H9 (cell line): Measurements from ENCODE around the gene SLC35A1. TPM values are rescaled to one million over a fixed set of nuclear protein-coding genes. Genes with fewer than 3 reads are reported as not detected.

ENCODE experiments used
- DNase-seq: peaks from one replicate; pipeline ENCODE4 v3.0.0-alpha.2; 2017
- H2AFZ ChIP-seq: one replicate; pipeline ENCODE4 v1.6.1; 2013; ENCODE audit warnings: mild to moderate bottlenecking, low read length, control low read depth, moderate library complexity
- H2AK5ac ChIP-seq: 2 replicates; pipeline ENCODE4 v1.6.1; 2013; ENCODE audit warnings: low read length, control low read depth, mixed read lengths; ENCODE audit not compliant: insufficient read length
- H2BK120ac ChIP-seq: one replicate; pipeline ENCODE4 v1.6.1; 2013; ENCODE audit warnings: low read depth, mild to moderate bottlenecking, low read length, control low read depth, inconsistent platforms; ENCODE audit not compliant: poor library complexity, severe bottlenecking
- H2BK12ac ChIP-seq: 2 replicates; pipeline ENCODE4 v1.6.1; 2013; ENCODE audit warnings: low read length, control low read depth, mixed read lengths, low read depth; ENCODE audit not compliant: insufficient read length
- H2BK15ac ChIP-seq: 2 replicates; pipeline ENCODE4 v1.6.1; 2013; ENCODE audit warnings: low read depth, low read length, control low read depth
- H2BK20ac ChIP-seq: one replicate; pipeline ENCODE4 v1.6.1; 2013; ENCODE audit warnings: low read depth, mild to moderate bottlenecking, low read length, control low read depth, inconsistent platforms; ENCODE audit not compliant: poor library complexity, severe bottlenecking
- H2BK5ac ChIP-seq: 2 replicates; pipeline ENCODE4 v1.6.1; 2013; ENCODE audit warnings: low read length, control low read depth, mixed read lengths; ENCODE audit not compliant: insufficient read length
- H3K14ac ChIP-seq: 2 replicates; pipeline ENCODE4 v1.6.1; 2013; ENCODE audit warnings: low read length, control low read depth; ENCODE audit not compliant: insufficient read depth
- H3K18ac ChIP-seq: 2 replicates; pipeline ENCODE4 v1.6.1; 2013; ENCODE audit warnings: low read depth, mild to moderate bottlenecking, mixed read lengths, low read length, control low read depth; ENCODE audit not compliant: insufficient read length
- H3K23ac ChIP-seq: 2 replicates; pipeline ENCODE4 v1.6.1; 2013; ENCODE audit warnings: low read length, control low read depth, mixed read lengths, low read depth; ENCODE audit not compliant: insufficient read length
- H3K23me2 ChIP-seq: 2 replicates; pipeline ENCODE4 v1.6.1; 2013; ENCODE audit warnings: low read depth, mild to moderate bottlenecking, mixed read lengths, low read length, control low read depth; ENCODE audit not compliant: insufficient read length, poor library complexity, severe bottlenecking
- H3K27ac ChIP-seq: 2 replicates; pipeline ENCODE4 v1.5.1; 2013; ENCODE audit warnings: low read length, control low read depth, mixed read lengths, low read depth; ENCODE audit not compliant: insufficient read length
- H3K27me3 ChIP-seq: 2 replicates; pipeline ENCODE4 v1.6.1; 2013; ENCODE audit warnings: low read length, control low read depth, inconsistent platforms; ENCODE audit not compliant: insufficient read depth
- H3K4ac ChIP-seq: 2 replicates; pipeline ENCODE4 v1.6.1; 2013; ENCODE audit warnings: low read depth, mild to moderate bottlenecking, control low read depth, inconsistent platforms, low read length, moderate library complexity
- H3K4me1 ChIP-seq: 2 replicates; pipeline ENCODE4 v1.6.1; 2013; ENCODE audit warnings: low read length, control low read depth, inconsistent platforms; ENCODE audit not compliant: insufficient read depth
- H3K4me2 ChIP-seq: 2 replicates; pipeline ENCODE4 v1.6.1; 2013; ENCODE audit warnings: low read length, control low read depth, mixed read lengths; ENCODE audit not compliant: insufficient read length, insufficient read depth
- H3K56ac ChIP-seq: 2 replicates; pipeline ENCODE4 v1.6.1; 2013; ENCODE audit warnings: low read depth, mild to moderate bottlenecking, mixed read lengths, low read length, control low read depth; ENCODE audit not compliant: insufficient read length
- H3K79me1 ChIP-seq: 2 replicates; pipeline ENCODE4 v1.6.1; 2013; ENCODE audit warnings: low read depth, mild to moderate bottlenecking, moderate library complexity, low read length, control low read depth, inconsistent platforms; ENCODE audit not compliant: insufficient read depth, poor library complexity, severe bottlenecking
- H3K79me2 ChIP-seq: 2 replicates; pipeline ENCODE4 v1.6.1; 2013; ENCODE audit warnings: low read length, control low read depth, inconsistent platforms; ENCODE audit not compliant: insufficient read depth
- H3K9ac ChIP-seq: 2 replicates; pipeline ENCODE4 v1.6.1; 2013; ENCODE audit warnings: low read length, control low read depth, mixed read lengths; ENCODE audit not compliant: insufficient read length; ENCODE audit errors: extremely low read depth
- H3K9me3 ChIP-seq: one replicate; pipeline ENCODE4 v1.6.1; 2013; ENCODE audit warnings: low read depth, low read length, inconsistent platforms; ENCODE audit not compliant: control insufficient read depth
- H3T11ph ChIP-seq: one replicate; pipeline ENCODE4 v1.6.1; 2013; ENCODE audit warnings: mild to moderate bottlenecking, low read length, control low read depth, inconsistent platforms
- H4K20me1 ChIP-seq: one replicate; pipeline ENCODE4 v1.6.1; 2013; ENCODE audit not compliant: control insufficient read depth, insufficient read length, insufficient read depth
- H4K5ac ChIP-seq: 2 replicates; pipeline ENCODE4 v1.6.1; 2013; ENCODE audit warnings: low read depth, mild to moderate bottlenecking, mixed read lengths, low read length, control low read depth; ENCODE audit not compliant: insufficient read length
- H4K8ac ChIP-seq: replicated peaks from 2 replicates; pipeline ENCODE4 v1.6.1; 2013; ENCODE audit warnings: low read length, control low read depth, mixed read lengths, low read depth; ENCODE audit not compliant: insufficient read length
- H4K91ac ChIP-seq: 2 replicates; pipeline ENCODE4 v1.6.1; 2013; ENCODE audit warnings: low read depth, mild to moderate bottlenecking, moderate library complexity, mixed read lengths, low read length, control low read depth; ENCODE audit not compliant: insufficient read length
- H3K27ac Mint-ChIP-seq, 3 experiments: 2 replicates in 2 of 3; 3 replicates in 1 of 3; pipeline ENCODE4 v1.8.0; 2020 to 2021; ENCODE audit warnings: mixed read lengths in 3 of 3, mild to moderate bottlenecking in 1 of 3, moderate library complexity in 1 of 3
- H3K27me3 Mint-ChIP-seq: 2 replicates; pipeline ENCODE4 v1.8.0; 2021; ENCODE audit warnings: low read depth, mild to moderate bottlenecking, moderate library complexity, mixed read lengths
- H3K36me3 Mint-ChIP-seq, 3 experiments: 2 replicates in 2 of 3; 3 replicates in 1 of 3; pipeline ENCODE4 v1.8.0; 2020 to 2021; ENCODE audit warnings: low read depth in 3 of 3, mixed read lengths in 3 of 3; ENCODE audit not compliant: insufficient read depth in 1 of 3
- H3K4me1 Mint-ChIP-seq, 2 experiments: 2 replicates each; pipeline ENCODE4 v1.8.0; 2020; ENCODE audit warnings: mixed read lengths in 2 of 2
- H3K4me3 Mint-ChIP-seq, 2 experiments: 2 replicates in 1 of 2; 3 replicates in 1 of 2; pipeline ENCODE4 v1.8.0; 2020 to 2021; ENCODE audit warnings: mild to moderate bottlenecking in 2 of 2, mixed read lengths in 2 of 2, moderate library complexity in 1 of 2
- H3K9me3 Mint-ChIP-seq, 2 experiments: 2 replicates in 1 of 2; 3 replicates in 1 of 2; pipeline ENCODE4 v1.8.0; 2020; ENCODE audit warnings: mild to moderate bottlenecking in 2 of 2, mixed read lengths in 2 of 2, moderate library complexity in 1 of 2
- WGBS: extraction: QIAGEN DNeasy Blood & Tissue Kit; methylation state at CpG from one replicate; pipeline ENCODE4 v1.1.7; 2013; ENCODE audit warnings: missing lambda C conversion rate, low lambda C conversion rate, mixed read lengths; ENCODE audit not compliant: insufficient read length; ENCODE audit errors: extremely low coverage; 5-methylcytosine and 5-hydroxymethylcytosine counted together
- total RNA-seq: library from RNA; stranded (reverse); gene quantifications from 2 replicates; pipeline ENCODE4 v1.2.1, GENCODE V29; 2021
- TF ChIP-seq, protein P1 (sequence below): fragments of 200-600 bp; sonication (generic); conservative IDR thresholded peaks from 3 replicates; pipeline ENCODE4 v1.8.0; 2021; ENCODE audit warnings: antibody characterized with exemption, mild to moderate bottlenecking

The SLC35A1 gene
- total RNA-seq, 1 experiment from 2014 or later: 6.1 TPM

DNA sequence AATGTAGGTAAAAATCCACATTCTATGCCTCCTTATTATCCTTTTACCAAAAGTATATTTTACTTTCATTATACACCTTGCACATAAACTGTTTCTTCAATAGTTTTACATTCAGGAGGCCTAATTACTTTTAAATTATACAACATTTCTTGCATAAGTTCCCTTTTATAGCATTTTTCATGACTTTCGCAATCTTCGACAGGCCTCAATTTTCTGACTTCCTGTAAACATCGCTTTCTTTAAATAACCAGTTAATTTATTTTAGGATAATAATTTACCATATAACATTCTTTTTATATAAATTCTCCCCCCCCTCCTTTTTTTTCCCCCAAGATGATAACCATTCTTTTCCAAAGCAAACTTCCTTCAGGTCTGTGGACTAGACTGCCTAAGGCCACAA is 9.2 kb downstream of the SLC35A1 start:
- Histone ChIP-seq H3K79me1 (no peaks in the 10 kb centered on the region), H3T11ph (no peak overlapping the region), H4K91ac (no peak overlapping the region), H3K23me2 (no peaks in the 10 kb centered on the region), H2BK12ac (no peak overlapping the region), H4K8ac (no peak overlapping the region), H3K14ac (no peak overlapping the region), H3K18ac (no peak overlapping the region), H4K20me1 (no peaks in the 10 kb centered on the region), H2BK120ac (no peak overlapping the region), H3K4me2 (no peak overlapping the region), H3K9ac (no peak overlapping the region), H4K5ac (no peak overlapping the region), H2BK5ac (no peak overlapping the region), H2BK20ac (no peak overlapping the region), H3K23ac (no peak overlapping the region), H3K4me1 (no peaks in the 10 kb centered on the region; the same call in 1 of the 2 replicates), H3K9me3 (no peaks in the 10 kb centered on the region), H3K79me2 (no peaks in the 10 kb centered on the region), H3K27ac (no peak overlapping the region), H3K56ac (no peak overlapping the region), H2AFZ (no peak overlapping the region), H2AK5ac (no peak overlapping the region), H3K27me3 (no peaks in the 10 kb centered on the region), H3K4ac (no peak overlapping the region), H2BK15ac (no peak overlapping the region)
- no CpG with 5 or more reads among the region's 3 CpGs for WGBS
- Mint-ChIP-seq H3K36me3 (peaks cover 9 to 11% (median 9%) of the 10 kb centered on the region in 3 experiments), H3K27me3 (no peaks in the 10 kb centered on the region), H3K9me3 (peaks cover 9 to 10% of the 10 kb centered on the region in 2 experiments; a peak in 4 of 5 replicates), H3K27ac (no peak overlapping the region), H3K4me1 (peaks cover 9 to 11% of the 10 kb centered on the region in 2 experiments), H3K4me3 (no peak overlapping the region)
- TF ChIP-seq, protein P1, sequence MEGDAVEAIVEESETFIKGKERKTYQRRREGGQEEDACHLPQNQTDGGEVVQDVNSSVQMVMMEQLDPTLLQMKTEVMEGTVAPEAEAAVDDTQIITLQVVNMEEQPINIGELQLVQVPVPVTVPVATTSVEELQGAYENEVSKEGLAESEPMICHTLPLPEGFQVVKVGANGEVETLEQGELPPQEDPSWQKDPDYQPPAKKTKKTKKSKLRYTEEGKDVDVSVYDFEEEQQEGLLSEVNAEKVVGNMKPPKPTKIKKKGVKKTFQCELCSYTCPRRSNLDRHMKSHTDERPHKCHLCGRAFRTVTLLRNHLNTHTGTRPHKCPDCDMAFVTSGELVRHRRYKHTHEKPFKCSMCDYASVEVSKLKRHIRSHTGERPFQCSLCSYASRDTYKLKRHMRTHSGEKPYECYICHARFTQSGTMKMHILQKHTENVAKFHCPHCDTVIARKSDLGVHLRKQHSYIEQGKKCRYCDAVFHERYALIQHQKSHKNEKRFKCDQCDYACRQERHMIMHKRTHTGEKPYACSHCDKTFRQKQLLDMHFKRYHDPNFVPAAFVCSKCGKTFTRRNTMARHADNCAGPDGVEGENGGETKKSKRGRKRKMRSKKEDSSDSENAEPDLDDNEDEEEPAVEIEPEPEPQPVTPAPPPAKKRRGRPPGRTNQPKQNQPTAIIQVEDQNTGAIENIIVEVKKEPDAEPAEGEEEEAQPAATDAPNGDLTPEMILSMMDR: no peak
- no peak for DNase-seq
